Measurements from ENCODE around the gene PDPR.
"Not testable (repeated sequence)": the region's sequence is repeated elsewhere in the genome, so short reads cannot be mapped to it uniquely, and the experiment has no call there.

The PDPR gene

DNA sequence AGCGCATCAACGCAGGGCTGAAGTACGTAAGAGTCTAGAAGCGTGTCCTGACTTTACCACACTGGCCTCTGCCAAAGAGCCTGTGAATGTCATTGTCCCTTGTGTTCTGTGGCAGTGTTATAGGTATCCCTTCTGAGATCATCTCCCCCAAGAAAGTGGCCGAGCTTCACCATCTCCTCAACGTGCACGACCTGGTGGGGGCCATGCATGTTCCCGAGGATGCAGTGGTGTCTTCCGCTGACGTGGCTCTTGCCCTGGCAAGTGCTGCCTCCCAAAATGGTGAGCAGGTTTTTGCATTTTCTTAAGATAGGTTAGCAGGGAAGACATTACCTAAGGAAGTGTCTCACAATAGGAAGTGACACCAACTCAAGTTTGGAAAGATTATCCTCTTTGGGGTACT, 14.7 kb downstream of the PDPR start:
- not testable (repeated sequence) for DNase-seq (ENCODE audit: low read depth)

DNA sequence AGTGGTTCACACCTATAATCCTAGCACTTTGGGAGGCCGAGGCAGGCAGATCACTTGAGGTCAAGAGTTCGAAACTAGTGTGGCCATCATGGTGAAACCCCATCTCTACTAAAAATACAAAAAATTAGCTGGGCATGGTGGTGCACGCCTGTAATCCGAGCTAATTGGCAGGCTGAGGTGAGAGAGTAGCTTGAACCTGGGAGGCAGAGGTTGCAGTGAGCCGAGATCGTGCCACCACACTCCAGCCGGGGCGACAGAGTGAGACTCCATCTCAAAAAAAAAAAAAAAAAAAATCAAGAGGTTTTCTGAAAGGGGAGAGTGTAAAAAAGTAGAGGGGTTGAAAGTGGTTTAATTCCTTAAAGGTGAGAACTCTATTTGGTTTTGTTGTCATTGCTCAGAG, 21.7 kb downstream of the PDPR start:
- not testable (repeated sequence) for DNase-seq (ENCODE audit: low read depth)

DNA sequence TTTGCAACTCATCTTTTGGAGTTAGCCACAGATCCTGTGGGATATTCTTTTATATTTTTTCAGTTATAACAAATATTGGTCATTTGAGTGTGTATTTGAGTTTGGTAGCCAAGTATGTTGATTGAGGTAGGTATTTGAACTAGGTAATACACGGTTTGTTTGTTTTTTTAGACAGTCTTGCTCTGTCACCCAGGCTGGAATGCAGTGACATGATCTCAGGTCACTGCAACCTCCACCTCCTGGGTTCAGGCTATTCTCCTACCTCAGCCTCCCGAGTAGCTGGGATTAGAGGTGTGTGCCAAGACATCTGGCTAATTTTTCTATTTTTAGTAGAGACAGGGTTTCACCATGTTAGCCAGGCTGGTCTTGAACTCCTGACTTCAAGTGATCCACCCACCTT, 22.5 kb downstream of the PDPR start:
- not testable (repeated sequence) for DNase-seq (ENCODE audit: low read depth)

DNA sequence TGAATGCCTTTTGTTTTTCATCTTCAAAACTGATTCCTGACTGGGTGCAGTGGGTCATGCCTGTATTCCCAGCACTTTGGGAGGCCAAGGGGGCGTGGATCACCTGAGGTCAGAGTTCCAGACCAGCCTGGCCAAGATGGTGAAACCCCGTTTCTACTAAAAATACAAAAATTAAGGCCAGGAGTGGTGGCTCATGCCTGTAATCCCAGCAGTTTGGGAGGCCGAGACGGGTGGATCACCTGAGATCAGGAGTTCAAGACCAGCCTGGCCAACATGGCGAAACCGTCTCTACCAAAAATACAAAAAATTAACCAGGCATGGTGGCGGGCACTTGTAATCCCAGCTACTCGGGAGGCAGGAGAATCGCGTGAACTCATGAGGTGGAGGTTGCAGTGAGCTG, 28.6 kb downstream of the PDPR start:
- DNase-seq (ENCODE audit: low read depth), result not testable (repeated sequence)

GRCh38 chr16:70143231-70143895, 29.2 kb downstream of the PDPR start:
- not testable (repeated sequence) for DNase-seq (ENCODE audit: low read depth)

DNA sequence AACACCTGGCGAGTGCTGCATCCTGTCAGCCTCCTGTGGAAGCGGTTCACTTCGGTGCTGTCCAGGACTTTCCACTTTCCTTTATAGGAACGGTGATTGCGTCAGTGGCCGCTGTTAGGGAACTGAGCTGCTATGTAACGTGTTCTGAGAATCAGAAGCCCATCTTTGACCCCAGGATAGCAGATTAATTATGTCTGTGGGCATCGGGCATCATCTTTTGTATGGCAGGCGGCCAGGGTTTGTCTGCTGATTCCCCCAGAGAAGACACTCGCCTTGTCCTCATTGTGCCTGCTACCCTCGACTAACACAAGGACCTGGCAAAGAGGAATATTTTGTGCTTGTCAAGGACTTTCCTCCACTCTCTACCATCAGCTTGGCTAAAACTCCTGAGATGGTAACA, 33.7 kb downstream of the PDPR start:
- not testable (repeated sequence) for DNase-seq (ENCODE audit: low read depth)

DNA sequence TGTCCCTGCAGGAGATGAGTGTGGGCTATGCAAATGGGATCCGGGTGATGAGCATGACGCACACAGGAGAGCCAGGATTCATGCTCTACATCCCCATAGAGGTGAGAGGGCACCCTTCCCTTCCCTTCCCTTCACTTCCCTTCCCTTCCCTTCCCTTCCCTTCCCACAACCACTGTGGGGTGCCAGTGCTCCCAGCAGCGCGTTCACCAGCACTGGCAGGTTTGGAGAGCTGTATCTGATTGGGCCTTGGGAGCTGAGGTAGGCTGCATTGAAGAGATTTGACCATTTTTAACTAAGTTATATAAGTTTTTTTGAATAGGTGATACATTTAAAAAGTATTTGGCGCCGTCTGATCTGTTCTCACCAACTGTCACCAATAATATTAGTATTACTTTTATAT, 34.3 kb downstream of the PDPR start:
- not testable (repeated sequence) for DNase-seq (ENCODE audit: low read depth)

GRCh38 chr16:70149296-70149695, 35.2 kb downstream of the PDPR start:
- not testable (repeated sequence) for DNase-seq (ENCODE audit: low read depth)

- DNase-seq (ENCODE audit: low read depth), result no peak
These were observed 37.3 kb downstream of the PDPR start for GRCh38 chr16:70151391-70151790.

DNA sequence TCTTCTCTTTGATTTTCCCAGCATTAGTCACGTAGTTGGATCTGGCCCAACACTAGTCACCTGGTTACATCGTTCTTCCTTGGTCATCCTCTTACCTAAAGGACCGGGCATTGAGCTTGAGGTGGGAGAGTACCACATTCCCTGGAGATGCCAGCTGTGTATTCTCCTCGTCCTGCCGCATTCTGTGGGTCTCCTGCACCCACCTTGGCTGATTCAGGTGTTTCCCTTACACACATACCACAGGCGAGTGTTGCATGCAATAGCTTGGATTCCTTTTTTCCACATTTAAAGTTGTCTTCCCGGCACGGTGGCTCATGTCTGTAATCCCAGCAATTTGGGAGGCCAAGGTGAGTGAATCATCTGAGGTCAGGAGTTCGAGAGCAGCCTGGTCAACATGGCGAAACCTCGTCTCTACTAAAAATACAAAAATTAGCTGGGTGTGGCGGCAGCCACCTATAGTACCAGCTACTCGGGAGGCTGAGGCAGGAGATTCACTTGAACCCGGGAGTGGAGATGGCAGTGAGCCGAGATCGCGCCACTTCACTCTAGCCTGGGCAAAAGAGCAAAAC, 37.9 kb downstream of the PDPR start:
- DNase-seq (ENCODE audit: low read depth), result no peak

GRCh38 chr16:70152578-70153302, 38.6 kb downstream of the PDPR start:
- DNase-seq (ENCODE audit: low read depth), result no peak

GRCh38 chr16:70154736-70155135, 40.6 kb downstream of the PDPR start:
- DNase-seq (ENCODE audit: low read depth), result not testable (repeated sequence)

DNA sequence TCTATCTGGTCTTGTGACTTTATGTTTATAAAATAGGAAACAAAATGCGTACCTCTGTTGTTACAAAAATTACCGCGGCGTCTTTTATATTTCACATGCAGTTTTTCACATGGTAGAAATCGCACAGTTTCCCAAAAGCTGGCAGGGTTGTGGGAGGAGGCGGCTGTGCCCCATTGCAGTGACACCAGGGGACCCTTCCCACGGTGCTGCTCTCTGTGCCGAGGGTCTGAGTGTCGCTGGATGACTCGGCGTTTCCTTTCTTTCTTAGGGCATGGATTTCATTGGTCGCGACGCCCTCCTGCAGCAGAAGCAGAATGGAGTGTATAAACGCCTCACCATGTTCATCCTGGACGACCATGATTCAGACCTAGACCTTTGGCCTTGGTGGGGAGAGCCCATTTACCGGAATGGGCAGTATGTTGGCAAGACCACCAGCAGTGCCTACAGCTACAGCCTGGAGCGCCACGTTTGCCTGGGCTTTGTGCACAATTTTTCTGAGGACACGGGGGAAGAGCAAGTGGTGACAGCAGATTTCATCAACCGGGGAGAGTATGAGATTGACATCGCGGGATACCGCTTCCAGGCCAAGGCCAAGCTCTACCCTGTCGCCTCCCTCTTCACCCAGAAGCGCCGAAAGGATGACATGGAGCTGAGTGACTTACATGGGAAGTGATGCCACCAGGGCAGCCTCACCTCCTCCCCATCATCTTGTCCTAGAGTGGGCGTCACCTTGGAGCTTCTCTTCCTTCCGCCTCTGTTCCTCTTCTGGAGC, 42.3 kb downstream of the PDPR start:
- no peak for DNase-seq (ENCODE audit: low read depth)

DNA sequence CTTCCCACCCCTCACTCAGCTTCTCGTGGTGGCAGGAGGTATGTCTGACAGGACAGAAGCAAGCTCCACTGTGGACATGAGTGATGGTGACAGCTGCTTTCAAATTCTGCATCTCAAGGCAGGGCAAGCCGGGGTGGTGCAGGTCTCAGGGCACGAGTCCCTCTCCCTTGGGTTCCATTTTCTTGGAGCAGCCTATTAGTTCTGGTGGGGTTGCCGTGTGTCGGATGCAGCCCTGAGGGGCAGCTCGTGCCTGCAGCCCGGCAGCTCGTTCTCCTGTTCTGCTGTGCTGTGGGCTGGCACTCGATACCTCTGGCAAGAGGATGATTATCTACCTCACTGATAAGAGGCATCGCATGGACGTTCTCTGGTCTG, 43.0 kb downstream of the PDPR start:
- no peak for DNase-seq (ENCODE audit: low read depth)

GRCh38 chr16:70157477-70158260, 43.5 kb downstream of the PDPR start:
- no peak for DNase-seq (ENCODE audit: low read depth)

GRCh38 chr16:70158261-70158939, 44.3 kb downstream of the PDPR start:
- no peak for DNase-seq (ENCODE audit: low read depth)

DNA sequence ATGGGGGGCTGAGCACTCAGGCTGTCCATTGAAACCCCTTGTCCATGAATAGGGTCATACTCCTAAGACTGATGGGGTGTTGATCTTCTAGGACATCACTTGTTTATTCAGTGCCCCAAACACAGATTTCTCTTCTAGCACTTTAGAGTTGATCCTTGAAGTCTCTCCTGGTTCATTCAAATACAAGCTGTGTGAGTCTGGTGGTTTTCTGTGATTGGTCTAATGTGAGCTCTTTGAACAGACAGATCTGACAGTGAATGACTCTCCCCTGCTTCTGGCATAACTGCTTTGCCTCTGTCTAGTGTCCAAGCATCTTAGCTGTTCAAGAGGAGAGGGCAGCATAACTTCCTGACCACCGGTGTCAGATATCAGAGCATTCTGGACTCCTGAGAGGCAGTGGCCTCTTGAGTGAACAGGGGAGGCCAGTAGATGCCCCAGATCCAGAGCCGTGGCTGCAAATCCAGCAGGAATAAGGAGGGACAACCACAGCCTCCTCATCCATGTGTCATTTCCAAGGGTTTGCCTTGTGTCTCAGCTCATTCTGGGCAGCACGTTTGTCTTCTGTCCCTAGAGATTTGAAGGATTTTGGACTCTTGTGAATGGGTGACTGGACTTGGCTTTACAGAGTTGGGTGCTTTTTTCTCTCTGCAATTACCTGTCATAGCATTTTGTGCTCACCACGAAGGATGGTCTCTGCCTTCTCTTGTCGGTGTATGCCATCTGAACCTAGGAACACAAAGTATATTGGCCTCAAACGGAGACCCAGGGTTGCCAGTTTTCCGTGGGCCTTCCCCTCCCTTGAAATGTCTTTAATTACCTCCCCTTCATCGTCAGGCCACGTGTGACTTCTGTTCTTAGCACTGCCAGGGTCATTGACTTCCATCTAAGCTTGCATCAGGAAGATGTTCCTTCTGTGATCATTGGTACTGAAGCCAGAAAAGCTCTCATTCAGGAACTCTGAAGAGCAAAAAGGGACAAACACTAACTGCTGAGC, 45.5 kb downstream of the PDPR start:
- DNase-seq (ENCODE audit: low read depth), result no peak

- no peak for DNase-seq (ENCODE audit: low read depth)
These were observed 46.3 kb downstream of the PDPR start for GRCh38 chr16:70160388-70160787.

GRCh38 chr16:70160821-70161220, 46.7 kb downstream of the PDPR start:
- DNase-seq (ENCODE audit: low read depth), result no peak

DNA sequence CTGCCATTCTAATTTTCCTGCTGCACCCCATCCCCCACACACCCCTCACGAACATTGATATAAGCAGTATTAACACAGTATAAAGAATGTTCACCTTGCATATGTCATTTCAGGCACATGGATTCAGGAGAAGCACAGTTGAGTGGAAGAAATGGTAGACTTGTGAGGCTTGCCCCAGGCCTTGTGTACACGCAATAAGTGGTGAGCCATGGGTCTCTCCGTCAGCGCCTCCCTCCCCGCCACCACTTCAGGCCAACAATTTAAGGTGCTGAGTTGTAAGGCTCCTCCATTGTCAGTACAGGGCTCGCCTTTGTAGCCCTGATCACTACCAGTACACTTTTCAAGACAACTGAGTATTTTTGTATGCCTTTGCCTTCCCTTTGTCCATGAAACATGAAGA, 47.2 kb downstream of the PDPR start:
- DNase-seq (ENCODE audit: low read depth), result no peak
